Ecto neural progenitor cell (in vitro differentiated cells): ENCODE results near the gene ATXN2.
"Not testable (repeated sequence)": the region's sequence is repeated elsewhere in the genome, so short reads cannot be mapped to it uniquely, and the experiment has no call there.

Experiments used
- DNase-seq: peaks from one replicate; pipeline ENCODE4 v3.0.0-alpha.2; 2018; ENCODE audit warnings: low spot score

Gene ATXN2

DNA sequence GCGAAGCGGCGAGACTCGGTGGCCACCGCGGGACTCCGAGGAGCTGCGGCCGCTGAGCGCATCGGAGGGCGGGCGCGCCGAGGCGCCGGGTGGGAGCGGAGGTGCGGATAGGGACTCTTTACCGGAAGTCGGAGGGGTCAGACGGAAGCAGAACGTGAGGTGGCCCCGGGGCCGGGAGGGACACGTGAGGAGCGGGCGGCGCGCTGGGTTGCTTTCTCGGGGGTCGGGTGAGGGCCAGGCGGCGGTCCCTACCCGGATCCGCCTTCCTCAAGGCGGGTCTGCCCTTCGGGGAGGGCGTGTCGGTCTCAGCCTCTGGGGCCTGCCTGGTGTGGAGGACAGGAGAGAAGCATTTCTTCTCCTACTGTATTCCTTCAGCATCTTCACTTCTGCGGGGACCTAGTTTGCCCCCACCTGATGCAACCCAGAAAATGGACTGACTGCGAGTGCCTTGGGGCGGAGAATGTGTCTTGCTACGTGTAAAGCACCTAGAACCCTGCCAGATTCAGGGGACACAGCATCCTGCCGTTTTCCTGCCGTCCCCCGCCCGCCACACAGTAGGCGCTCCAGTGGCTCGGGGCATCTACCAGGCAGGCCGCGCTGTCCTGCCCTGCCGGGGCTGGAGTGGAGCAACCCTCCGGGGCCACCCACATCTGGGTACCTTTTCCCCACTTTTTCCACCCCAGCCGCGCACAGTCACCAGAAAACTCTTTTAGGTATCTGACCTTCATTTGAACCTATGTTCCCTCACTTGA is 514 bp upstream of the ATXN2 start:
- DNase-seq, result peak; percentile 98

DNA sequence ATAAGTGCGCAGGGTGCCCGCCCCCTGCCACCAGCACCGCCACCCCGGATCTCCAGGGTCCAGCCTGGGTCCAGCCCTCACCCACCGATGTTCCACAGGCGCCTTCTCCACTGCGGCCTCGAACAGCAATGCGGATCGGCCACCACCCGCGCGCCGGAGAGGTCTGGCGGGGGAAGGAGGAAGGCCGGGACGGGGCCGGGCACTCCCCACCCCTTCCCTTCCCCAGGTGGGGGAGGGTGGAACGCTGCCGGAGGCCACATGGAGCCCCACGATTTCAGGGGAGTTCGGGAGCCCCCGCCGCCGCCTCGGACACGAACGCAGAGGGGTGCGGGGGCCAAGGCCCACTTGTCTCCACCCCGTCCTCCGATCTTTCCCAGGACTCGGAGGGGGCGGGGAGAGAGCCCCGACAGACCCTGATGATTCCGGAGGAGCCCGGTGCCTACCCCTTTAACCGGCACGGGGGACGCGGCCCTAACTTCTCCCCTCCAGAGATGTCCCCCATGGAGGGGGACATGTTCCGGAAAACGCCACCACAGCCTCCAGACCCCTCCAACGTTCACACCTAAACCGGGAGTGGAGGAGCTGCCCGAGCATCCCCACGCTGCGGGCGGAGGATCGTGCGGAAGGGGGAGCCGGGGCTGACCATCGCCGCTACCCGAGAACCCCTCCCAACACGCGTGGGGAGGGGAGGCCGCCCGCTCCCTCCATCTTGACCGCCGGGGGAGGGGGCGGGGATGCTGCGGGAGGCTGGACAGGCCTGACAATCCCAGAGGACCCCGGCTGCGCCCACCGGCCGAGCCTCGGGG is 1.1 kb downstream of the ATXN2 start:
- DNase-seq, result peak; percentile 78

DNA sequence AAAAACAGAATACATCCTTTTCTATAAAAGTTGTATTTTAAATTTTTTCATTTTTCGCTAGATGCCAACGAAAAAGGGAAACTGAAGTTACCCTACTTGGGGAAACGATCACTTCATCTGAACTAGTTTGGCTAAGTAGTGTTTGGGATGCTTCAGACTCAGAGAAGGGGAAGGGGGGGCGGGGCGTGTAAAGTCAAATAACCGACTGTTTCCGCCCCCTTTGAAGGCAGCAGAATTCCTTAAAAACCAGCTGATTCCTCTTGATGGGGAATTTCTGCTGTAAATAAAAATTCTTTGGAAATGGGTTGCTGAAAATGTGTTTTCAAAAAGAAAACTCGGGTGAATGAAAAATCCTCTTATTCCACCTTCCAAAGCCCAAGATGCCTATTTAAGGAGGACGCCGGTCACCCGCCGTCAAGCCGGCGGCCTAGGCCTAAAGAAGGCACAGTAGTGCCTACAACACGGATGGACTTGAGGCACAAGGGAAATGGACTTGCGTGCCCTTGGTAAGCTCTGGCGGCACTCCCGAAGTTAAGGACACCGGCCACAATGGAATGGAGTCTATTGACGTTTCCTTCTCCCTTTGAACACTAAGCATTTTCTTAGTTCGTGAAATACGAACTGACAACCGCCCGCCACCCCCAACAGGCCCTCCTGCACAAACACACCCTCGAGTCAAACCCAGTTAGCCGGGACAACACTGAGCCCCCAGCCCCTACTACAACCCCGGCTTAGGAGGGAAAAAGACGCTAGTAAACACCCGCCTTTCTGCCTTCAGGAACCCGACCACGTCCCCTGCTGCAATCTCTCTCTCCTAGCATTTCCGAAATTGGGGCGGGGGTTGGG is 1.9 kb downstream of the ATXN2 start:
- peak; percentile 76 for DNase-seq

DNA sequence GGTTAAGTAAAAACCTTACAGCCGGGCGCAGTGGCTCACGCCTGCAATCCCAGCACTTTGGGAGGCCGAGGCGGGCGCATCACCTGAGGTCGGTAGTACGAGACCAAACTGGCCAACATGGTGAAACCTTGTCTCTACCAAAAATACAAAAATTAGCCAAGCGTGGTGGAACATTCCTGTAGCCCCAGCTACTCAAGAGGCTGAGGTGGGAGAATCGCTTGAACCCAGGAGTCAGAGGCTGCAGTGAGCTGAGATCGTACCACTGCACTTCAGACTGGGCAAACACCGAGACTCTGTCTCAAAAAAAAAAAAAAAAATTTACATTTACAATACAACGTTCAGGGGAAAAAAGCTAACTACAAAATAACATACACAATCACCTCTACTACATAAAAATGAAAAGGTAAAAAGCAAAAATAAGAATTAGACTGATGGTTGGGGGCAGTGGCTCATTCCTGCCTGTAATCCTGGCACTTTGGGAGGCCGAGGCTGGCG is 3.7 kb downstream of the ATXN2 start:
- DNase-seq, result not testable (repeated sequence)

DNA sequence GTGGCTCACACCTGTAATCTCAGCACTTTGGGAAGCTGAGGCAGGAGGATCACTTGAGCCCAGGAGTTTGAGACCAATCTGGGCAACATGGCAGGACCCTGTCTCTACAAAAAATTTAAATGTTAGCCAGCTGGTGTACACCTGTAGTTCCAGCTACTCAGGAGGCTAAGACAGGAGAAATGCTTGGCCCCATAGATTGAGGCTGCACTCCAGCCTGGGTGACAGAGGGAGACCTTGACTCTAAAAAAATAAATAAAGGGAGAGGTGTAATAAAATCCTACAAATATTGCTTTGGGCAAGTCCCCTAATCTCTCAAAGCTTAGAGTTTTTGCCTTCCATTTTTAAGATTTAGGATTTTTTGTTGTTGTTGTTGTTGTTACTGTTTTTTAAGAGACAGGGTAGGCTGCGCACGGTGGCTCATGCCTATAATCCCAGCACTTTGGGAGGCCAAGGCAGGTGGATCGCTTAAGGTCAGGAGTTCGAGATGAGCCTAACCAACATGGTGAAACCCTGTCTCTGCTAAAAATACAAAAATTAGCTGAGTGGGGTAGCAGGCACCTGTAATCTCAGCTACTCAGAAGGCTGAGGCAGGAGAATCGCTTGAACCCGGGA is 7.6 kb downstream of the ATXN2 start:
- DNase-seq, result not testable (repeated sequence)

DNA sequence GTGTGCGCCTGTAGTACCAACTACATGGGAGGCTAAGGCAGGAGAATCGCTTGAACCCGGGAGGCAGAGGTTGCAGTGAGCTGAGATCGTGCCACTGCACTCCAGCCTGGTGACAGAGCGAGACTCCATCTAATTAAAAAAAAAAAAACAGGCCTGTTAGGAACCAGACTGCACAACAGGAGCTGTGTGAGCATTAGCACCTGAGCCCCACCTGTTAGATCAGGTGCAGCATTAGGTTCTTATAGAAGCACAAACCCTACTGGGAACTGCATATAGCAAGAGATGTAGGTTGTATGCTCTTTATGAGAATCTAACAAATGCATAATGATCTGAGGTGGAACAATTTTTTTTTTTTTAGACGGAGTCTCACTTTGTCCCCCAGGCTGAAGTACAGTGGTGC is 8.6 kb downstream of the ATXN2 start:
- no peak for DNase-seq

DNA sequence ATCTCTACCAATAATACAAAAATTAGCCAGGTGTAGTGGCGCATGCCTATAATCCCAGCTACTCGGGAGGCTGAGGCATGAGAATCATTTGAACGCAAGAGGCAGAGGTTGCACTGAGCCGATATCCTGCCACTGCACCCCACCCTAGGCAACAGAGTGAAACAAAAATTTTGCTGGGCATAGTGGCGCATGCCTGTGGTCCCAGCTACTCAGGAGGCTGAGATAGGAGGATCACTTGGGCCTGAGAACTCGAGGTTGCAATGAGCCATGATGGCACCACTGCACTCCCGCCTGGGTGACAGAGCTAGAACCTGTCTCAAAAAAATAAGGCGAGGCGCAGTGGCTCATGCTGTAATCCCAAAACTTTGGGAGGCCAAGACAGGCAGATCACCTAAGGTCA is 9.5 kb downstream of the ATXN2 start:
- no peak for DNase-seq

DNA sequence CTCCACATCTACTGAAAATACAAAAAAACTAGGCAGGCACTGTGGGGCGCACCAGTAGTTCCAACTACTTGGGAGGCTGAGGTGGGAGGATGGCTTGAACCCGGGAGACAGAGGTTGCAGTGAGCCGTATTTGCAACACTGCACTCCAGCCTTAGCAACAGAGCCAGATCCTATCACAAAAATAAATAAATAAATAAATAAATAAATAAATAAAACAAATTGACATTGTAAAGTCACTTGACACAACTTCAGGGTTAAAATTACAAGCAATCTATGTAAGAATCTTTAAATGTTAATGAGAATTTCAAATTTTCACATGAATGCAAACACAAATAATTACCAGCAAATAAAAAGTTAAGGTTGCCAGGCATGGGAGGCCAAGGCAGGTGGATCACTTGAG is 11.1 kb downstream of the ATXN2 start:
- no peak for DNase-seq

DNA sequence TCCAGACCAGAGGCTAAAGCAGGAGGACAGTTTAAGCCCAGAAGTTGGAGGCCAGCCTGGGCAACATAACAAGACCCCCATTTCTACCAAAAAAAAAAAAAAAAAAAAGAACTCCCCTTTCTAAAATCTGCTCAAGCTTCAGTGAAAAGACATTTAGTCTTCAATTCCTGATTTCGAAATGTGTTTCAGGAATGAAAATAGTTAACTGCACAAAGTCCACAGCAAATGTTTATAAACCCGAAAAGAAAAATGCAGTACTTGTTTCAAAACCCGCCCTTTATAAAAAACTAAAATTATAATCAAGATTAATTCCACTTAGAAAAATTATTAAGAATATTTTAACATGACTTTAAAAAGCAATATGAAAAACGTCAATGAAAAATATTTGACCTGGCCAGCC is 12.1 kb downstream of the ATXN2 start:
- no peak for DNase-seq

DNA sequence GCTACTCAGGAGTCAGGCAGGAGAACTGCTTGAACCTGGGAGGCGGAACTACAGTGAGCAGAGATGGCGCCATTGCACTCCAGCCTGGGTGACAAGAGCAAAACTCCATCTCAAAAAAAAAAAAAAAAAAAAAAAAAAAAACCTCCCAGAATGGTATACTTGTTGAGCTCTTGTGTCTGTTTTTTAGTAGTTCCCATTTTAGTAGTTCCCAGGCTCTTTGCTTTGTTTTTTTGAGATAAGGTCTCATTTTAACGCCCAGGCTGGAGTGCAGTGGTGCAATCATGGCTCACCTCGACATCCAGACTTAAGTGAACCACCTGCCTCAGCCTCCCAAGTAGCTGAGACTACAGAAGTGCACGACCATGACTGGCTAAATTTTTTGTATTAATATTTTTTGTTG is 13.4 kb downstream of the ATXN2 start:
- DNase-seq, result no peak

DNA sequence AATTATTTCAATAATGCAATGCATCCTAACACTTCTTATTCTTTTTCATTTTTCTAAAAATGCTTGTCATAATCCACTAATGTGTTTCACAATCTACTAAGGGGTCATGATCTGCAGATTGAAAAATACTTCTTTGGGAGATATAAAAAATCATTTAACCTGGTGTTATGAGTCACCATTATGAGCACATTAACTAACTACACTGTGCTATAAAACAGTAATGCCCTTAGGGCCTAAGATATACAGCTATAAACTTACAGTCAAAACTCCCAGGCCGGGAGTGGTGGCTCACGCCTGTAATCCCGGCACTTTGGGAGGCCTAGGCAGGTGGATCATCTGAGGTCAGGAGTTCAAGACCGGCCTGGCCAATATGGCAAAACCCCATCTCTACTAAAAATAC is 14.2 kb downstream of the ATXN2 start:
- no peak for DNase-seq

DNA sequence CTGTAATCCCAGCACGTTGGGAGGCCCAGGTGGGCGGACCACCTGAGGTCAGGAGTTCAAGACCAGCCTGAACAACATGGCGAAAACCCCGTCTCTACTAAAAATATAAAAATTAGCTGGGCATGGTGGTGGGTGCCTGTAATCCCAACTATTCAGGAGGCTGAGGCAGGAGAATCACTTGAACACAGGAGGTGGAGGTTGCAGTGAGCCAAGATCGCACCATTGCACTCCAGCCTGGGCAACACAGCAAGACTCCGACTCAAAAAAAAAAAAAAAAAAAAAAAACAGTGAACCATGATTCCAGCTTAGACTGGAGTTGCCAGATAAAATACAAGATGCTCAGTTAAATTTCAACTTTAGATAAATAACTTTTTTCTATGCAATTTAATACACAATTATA is 15.6 kb downstream of the ATXN2 start:
- not testable (repeated sequence) for DNase-seq

DNA sequence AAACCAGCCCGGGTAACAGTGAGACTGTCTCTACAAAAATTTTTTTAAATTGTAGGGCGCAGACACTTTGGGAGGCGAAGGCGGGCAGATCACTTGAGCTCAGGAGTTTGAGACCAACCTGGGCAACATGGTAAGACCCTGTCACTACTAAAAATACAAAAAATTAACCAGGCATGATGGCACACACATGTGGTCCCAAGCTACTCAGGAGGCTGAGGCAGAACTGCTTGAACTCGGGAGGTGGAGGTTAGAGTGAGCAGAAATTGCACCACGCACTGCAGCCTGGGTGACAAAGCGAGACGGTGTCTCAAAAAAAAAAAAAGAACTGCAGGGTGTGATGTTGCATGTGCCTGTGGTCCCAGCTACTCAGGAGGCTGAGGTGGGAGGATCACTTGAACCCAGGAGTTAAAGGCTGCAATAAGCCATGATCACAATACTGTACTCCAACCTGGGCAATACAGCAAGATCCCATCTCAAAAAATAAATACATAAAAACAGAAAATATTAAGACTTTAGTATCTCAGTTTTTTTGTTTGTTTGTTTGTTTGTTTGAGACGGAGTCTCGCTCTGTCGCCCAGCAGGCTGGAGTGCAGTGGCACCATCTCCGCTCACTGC is 16.9 kb downstream of the ATXN2 start:
- DNase-seq, result no peak

DNA sequence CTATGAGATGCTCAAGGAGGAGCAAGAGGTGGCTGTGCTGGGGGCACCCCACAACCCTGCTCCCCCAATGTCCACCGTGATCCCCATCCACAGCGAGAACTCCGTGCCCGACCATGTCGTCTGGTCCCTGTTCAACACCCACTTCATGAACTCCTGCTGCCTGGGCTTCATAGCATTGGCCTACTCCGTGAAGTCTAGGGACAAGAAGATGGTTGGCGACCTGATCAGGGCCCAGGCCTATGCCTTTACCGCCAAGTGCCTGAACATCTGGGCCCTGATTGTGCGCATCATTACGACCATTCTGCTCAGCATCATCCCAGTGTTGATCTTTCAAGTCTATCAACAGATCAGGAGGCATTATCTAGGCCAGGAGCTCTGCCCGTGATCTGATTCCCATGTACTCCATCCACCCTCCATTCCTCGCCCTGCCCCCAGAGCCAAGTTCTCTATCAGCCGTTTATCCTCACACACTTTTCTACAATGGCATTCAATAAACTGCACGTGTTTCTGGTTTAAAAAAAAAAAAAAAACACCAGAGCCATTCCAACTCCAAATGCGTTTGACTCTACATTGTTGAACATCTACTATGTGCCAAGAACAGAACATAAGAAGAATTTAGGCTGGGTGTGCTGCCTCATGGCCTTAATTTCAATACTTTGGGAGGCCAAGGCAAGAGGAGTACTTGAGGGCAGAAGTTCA is 17.5 kb downstream of the ATXN2 start:
- no peak for DNase-seq

DNA sequence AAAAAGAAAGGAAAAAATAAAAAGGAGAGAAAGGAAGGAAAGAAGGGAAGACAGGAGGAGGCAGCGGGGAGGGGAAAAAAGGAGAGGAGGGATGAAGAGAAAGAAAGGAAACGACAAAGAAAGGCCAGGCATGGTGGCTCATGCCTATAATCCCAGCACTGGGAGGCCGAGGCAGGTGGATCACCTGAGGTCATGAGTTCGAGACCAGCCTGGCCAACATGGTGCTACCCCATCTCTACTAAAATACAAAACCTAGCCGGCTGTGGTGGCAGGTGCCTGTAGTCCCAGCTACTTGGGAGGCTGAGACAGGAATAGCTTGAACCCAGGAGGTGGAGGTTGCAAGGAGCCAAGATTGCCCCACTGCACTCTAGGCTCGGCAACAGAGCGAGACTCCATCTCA is 18.4 kb downstream of the ATXN2 start:
- DNase-seq, result no peak

DNA sequence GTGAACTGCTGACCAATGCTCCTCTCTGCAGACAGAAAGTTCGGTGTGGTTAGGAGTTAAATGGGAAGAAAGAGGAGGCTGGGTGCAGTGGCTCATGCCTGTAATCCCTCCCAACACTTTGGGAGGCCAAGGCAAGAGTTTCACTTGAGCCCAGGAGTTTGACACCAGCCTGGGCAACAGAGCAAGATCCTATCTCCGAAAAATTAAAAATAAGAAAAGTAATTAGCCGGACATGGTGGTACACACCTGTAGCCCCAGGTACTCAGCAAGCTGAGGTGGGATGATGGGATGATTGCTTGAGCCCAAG is 19.0 kb downstream of the ATXN2 start:
- no peak for DNase-seq

DNA sequence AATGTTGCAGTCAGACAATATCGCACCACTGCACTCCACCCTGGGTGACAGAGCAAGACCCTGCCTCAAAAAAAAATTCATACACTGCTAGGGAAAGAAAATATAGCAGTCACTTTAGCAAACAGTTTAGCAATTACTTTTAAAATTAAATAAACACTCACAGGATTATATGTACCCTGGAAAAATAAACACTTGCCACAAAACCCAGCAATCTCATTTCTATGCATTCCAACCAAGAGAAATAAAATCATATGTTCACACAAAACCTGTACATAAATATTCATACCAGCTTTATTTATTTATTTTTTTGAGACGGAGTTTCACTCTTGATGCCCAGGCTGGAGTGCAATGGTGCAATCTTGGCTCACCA is 20.2 kb downstream of the ATXN2 start:
- DNase-seq, result no peak

DNA sequence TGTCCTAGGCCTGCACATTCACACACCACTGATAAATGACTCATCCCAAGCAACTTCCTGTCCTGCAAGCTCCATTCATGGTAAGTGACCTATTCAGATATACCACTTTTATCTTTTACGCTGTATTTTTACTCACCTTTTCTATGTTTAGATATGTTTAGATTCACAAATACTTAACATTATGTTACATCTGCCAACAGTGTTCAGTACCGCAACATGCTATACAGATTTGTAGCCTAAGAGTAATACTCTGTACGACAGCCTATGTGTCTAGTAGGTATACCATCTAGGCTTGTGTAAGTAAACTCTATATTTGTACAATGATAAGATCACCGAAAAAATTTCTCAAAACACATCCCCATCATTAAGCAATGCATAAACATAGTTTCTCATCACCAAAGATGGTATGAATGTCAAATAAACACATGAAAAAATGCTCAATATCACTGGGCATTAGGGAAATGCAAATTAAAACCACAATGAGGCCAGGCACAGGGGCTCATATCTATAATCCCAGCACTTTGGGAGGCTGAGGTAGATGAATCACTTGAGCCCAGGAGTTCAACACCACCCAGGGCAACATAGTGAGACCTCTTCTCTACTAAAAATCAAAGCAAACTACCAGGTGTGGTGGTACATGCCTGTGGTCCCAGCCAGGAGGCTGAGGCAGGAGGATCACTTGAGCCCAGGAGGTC is 20.7 kb downstream of the ATXN2 start:
- DNase-seq, result peak; percentile 18

DNA sequence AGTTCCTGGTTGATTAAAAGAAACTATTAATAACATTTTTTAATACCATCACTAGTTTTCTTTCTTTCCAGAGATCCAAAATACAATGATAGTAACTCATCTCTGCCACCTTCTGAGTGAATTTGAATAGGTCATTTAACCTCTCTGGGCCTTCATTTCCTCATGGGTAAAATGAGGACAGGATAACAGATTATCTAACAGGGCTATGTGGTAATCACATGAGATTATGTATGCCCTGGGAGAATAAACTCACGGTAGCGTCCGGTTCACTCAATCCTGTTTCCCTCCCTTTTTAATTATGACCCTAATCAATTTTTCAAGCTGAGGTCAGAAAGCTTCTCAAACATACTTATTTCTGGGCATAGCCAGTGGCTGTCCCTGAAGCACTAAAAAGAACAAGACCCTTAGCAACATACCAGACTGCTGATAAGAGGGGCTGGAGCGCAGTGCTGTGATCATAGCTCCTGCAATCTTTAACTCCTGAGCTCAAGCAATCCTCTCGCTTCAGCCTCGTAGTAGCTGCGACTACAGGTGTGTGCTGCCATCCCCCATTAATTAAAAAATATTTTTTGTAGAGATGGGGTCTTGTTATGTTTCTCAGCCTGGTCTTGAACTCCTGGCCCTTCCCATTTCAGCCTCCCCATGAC is 24.2 kb downstream of the ATXN2 start:
- DNase-seq, result peak; percentile 33

DNA sequence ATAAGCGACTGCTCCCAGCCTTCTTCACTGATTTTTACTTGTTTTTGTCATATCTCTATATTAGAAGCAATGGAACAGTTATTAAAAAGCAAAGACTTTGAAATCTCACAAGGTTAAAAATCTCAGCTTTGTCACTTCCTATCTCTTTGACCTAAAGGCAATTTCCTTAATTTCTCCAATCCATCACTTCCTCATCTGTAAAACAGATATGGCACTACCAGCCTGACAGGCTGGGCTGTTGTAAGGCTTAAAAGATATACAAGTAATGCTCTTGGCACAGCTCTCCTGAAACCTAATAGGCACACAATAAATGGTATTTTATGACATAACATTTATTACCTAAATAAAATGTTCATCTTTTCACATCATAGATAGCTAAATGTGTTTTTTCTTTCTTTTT is 25.6 kb downstream of the ATXN2 start:
- no peak for DNase-seq
